HEK293 (cell line): Measurements from ENCODE around the gene FBXW5.

Source experiments
- GFI1B ChIP-seq: fragments of 450-650 bp; formaldehyde crosslinking; IDR thresholded peaks from 2 replicates; pipeline ENCODE4 v1.5.1; 2016; ENCODE audit warnings: missing biosample characterization, missing genetic modification characterization
- SP2 ChIP-seq: fragments of 450-650 bp; formaldehyde crosslinking; IDR thresholded peaks from 2 replicates; pipeline ENCODE4 v1.5.1; 2016; ENCODE audit warnings: missing biosample characterization, missing genetic modification characterization
- YY1 ChIP-seq: fragments of 450-650 bp; formaldehyde crosslinking; IDR thresholded peaks from 2 replicates; pipeline ENCODE4 v1.5.1; 2018; ENCODE audit warnings: missing biosample characterization, missing genetic modification characterization
- ZNF133 ChIP-seq: fragments of 450-650 bp; formaldehyde crosslinking; IDR thresholded peaks from 2 replicates; pipeline ENCODE4 v1.5.1; 2016; ENCODE audit warnings: missing biosample characterization, missing genetic modification characterization
- ZNF404 ChIP-seq: fragments of 450-650 bp; formaldehyde crosslinking; IDR thresholded peaks from 2 replicates; pipeline ENCODE4 v1.5.1; 2017; ENCODE audit warnings: missing biosample characterization, missing genetic modification characterization
- ZNF510 ChIP-seq: fragments of 450-650 bp; formaldehyde crosslinking; IDR thresholded peaks from 2 replicates; pipeline ENCODE4 v1.5.1; 2018; ENCODE audit warnings: mild to moderate bottlenecking, missing genetic modification characterization, missing biosample characterization; ENCODE audit not compliant: insufficient replicate concordance
- ZNF548 ChIP-seq: fragments of 450-650 bp; formaldehyde crosslinking; IDR thresholded peaks from 2 replicates; pipeline ENCODE4 v1.5.1; 2016; ENCODE audit warnings: missing biosample characterization, missing genetic modification characterization
- ZNF585B ChIP-seq: fragments of 450-650 bp; formaldehyde crosslinking; IDR thresholded peaks from 2 replicates; pipeline ENCODE4 v1.5.1; 2016; ENCODE audit warnings: missing biosample characterization, missing genetic modification characterization
- ZNF621 ChIP-seq: fragments of 450-650 bp; formaldehyde crosslinking; IDR thresholded peaks from 2 replicates; pipeline ENCODE4 v1.5.1; 2017; ENCODE audit warnings: missing biosample characterization, missing genetic modification characterization
- ZNF776 ChIP-seq: fragments of 450-650 bp; formaldehyde crosslinking; IDR thresholded peaks from 2 replicates; pipeline ENCODE4 v1.5.0; 2017; ENCODE audit warnings: missing biosample characterization, missing genetic modification characterization, borderline replicate concordance
- ZNF785 ChIP-seq: fragments of 450-650 bp; formaldehyde crosslinking; IDR thresholded peaks from 2 replicates; pipeline ENCODE4 v1.5.1; 2016; ENCODE audit warnings: missing biosample characterization, missing genetic modification characterization
- TF ChIP-seq, protein P1 (sequence below): fragments of 450-650 bp; formaldehyde crosslinking; IDR thresholded peaks from 2 replicates; pipeline ENCODE4 v1.5.1; 2016; ENCODE audit warnings: missing biosample characterization, missing genetic modification characterization
- TF ChIP-seq, protein P2 (sequence below): fragments of 450-650 bp; formaldehyde crosslinking; IDR thresholded peaks from 2 replicates; pipeline ENCODE4 v1.5.1; 2016; ENCODE audit warnings: missing biosample characterization, missing genetic modification characterization
- TF ChIP-seq, protein P3 (sequence below): fragments of 450-650 bp; formaldehyde crosslinking; IDR thresholded peaks from 2 replicates; pipeline ENCODE4 v1.5.1; 2016; ENCODE audit warnings: missing biosample characterization, missing genetic modification characterization

DNA sequence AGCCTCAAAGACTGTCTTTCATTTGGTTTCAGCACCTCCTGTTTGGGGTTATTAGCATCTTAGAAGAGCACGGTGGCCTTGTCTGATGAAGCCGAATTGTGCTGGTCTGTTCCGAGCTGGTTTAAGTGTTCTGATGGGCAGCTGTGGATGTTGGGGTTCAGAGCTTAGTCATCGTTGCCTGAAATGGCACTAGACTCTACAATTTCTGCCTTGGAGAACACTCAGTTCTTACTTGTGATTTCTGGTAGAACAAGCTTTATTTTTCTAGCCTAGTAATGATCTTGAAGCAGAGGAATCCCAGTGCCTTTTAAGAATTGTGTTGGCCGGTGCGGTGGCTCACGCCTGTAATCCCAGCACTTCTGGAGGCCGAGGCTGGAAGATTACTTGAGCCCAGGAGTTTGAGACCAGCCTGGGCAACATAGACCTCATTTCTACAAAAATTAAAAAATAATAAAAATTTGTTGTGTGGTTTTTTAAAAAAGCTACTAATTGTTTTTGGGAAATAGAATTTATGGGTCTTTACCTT, 7.8 kb downstream of the FBXW5 start:
- TF ChIP-seq, protein P1, sequence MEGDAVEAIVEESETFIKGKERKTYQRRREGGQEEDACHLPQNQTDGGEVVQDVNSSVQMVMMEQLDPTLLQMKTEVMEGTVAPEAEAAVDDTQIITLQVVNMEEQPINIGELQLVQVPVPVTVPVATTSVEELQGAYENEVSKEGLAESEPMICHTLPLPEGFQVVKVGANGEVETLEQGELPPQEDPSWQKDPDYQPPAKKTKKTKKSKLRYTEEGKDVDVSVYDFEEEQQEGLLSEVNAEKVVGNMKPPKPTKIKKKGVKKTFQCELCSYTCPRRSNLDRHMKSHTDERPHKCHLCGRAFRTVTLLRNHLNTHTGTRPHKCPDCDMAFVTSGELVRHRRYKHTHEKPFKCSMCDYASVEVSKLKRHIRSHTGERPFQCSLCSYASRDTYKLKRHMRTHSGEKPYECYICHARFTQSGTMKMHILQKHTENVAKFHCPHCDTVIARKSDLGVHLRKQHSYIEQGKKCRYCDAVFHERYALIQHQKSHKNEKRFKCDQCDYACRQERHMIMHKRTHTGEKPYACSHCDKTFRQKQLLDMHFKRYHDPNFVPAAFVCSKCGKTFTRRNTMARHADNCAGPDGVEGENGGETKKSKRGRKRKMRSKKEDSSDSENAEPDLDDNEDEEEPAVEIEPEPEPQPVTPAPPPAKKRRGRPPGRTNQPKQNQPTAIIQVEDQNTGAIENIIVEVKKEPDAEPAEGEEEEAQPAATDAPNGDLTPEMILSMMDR (tag by site-specific recombination): no peak
- TF ChIP-seq ZNF585B (no peak), ZNF785 (tag by site-specific recombination) (no peak), ZNF548 (tag by site-specific recombination) (no peak), SP2 (no peak), YY1 (no peak), ZNF510 (tag by site-specific recombination) (no peak), ZNF133 (tag by site-specific recombination) (no peak), GFI1B (tag by site-specific recombination) (no peak), ZNF621 (tag by site-specific recombination) (no peak), ZNF776 (tag by site-specific recombination) (no peak), ZNF404 (tag by site-specific recombination) (no peak)
- TF ChIP-seq, protein P2, sequence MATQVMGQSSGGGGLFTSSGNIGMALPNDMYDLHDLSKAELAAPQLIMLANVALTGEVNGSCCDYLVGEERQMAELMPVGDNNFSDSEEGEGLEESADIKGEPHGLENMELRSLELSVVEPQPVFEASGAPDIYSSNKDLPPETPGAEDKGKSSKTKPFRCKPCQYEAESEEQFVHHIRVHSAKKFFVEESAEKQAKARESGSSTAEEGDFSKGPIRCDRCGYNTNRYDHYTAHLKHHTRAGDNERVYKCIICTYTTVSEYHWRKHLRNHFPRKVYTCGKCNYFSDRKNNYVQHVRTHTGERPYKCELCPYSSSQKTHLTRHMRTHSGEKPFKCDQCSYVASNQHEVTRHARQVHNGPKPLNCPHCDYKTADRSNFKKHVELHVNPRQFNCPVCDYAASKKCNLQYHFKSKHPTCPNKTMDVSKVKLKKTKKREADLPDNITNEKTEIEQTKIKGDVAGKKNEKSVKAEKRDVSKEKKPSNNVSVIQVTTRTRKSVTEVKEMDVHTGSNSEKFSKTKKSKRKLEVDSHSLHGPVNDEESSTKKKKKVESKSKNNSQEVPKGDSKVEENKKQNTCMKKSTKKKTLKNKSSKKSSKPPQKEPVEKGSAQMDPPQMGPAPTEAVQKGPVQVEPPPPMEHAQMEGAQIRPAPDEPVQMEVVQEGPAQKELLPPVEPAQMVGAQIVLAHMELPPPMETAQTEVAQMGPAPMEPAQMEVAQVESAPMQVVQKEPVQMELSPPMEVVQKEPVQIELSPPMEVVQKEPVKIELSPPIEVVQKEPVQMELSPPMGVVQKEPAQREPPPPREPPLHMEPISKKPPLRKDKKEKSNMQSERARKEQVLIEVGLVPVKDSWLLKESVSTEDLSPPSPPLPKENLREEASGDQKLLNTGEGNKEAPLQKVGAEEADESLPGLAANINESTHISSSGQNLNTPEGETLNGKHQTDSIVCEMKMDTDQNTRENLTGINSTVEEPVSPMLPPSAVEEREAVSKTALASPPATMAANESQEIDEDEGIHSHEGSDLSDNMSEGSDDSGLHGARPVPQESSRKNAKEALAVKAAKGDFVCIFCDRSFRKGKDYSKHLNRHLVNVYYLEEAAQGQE (tag by site-specific recombination): no peak
- TF ChIP-seq, protein P3, sequence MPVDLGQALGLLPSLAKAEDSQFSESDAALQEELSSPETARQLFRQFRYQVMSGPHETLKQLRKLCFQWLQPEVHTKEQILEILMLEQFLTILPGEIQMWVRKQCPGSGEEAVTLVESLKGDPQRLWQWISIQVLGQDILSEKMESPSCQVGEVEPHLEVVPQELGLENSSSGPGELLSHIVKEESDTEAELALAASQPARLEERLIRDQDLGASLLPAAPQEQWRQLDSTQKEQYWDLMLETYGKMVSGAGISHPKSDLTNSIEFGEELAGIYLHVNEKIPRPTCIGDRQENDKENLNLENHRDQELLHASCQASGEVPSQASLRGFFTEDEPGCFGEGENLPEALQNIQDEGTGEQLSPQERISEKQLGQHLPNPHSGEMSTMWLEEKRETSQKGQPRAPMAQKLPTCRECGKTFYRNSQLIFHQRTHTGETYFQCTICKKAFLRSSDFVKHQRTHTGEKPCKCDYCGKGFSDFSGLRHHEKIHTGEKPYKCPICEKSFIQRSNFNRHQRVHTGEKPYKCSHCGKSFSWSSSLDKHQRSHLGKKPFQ (tag by site-specific recombination): no peak
